Endodermal cell (in vitro differentiated cells): Measurements from ENCODE around the gene ZNF304. TPM values are rescaled to one million over a fixed set of nuclear protein-coding genes. Genes with fewer than 3 reads are reported as not detected.

ENCODE experiments used
- DNase-seq: peaks from one replicate; pipeline ENCODE4 v3.0.0-alpha.2; 2017
- H3K27ac ChIP-seq: 2 replicates; pipeline ENCODE4 v1.5.1; 2013; ENCODE audit warnings: mild to moderate bottlenecking, low read depth, low read length, moderate library complexity
- H3K27me3 ChIP-seq: 2 replicates; pipeline ENCODE4 v1.6.1; 2013; ENCODE audit warnings: mild to moderate bottlenecking, low read length, moderate library complexity; ENCODE audit not compliant: insufficient read depth, control insufficient read depth, poor library complexity, severe bottlenecking
- H3K36me3 ChIP-seq: 2 replicates; pipeline ENCODE4 v1.7.0; 2013; ENCODE audit warnings: mild to moderate bottlenecking, low read length, moderate library complexity; ENCODE audit not compliant: control insufficient read depth, insufficient read depth
- H3K4me1 ChIP-seq: one replicate; pipeline ENCODE4 v1.7.0; 2013; ENCODE audit warnings: low read length; ENCODE audit not compliant: control insufficient read depth, insufficient read depth
- H3K4me3 ChIP-seq: 2 replicates; pipeline ENCODE4 v1.5.1; 2013; ENCODE audit warnings: mild to moderate bottlenecking, low read length, moderate library complexity
- H3K9ac ChIP-seq: 2 replicates; pipeline ENCODE4 v1.6.1; 2013; ENCODE audit warnings: mild to moderate bottlenecking, low read length, moderate library complexity; ENCODE audit not compliant: poor library complexity, severe bottlenecking; ENCODE audit errors: extremely low read depth
- H3K9me3 ChIP-seq: 2 replicates; pipeline ENCODE4 v1.6.1; 2013; ENCODE audit warnings: mild to moderate bottlenecking, low read length, moderate library complexity; ENCODE audit not compliant: control insufficient read depth
- H3K27ac Mint-ChIP-seq: 2 replicates; pipeline ENCODE4 v1.8.0; 2020; ENCODE audit warnings: mixed read lengths
- H3K27me3 Mint-ChIP-seq: 2 replicates; pipeline ENCODE4 v1.8.0; 2021; ENCODE audit warnings: mild to moderate bottlenecking, mixed read lengths; ENCODE audit not compliant: insufficient read depth
- H3K36me3 Mint-ChIP-seq: 2 replicates; pipeline ENCODE4 v1.8.0; 2020; ENCODE audit warnings: low read depth, mixed read lengths
- H3K4me1 Mint-ChIP-seq: 2 replicates; pipeline ENCODE4 v1.8.0; 2020; ENCODE audit warnings: mixed read lengths
- H3K4me3 Mint-ChIP-seq: 2 replicates; pipeline ENCODE4 v1.8.0; 2020; ENCODE audit warnings: mild to moderate bottlenecking, moderate library complexity, mixed read lengths
- H3K9me3 Mint-ChIP-seq: 2 replicates; pipeline ENCODE4 v1.8.0; 2020; ENCODE audit warnings: mild to moderate bottlenecking, mixed read lengths
- WGBS, 2 experiments: methylation state at CpG; one replicate each; pipeline versions ENCODE4 v1.1.5 to v1.1.7; 2013; ENCODE audit warnings: missing lambda C conversion rate in 2 of 2, mixed read lengths in 1 of 2; ENCODE audit not compliant: insufficient coverage in 1 of 2, insufficient read length in 1 of 2; 5-methylcytosine and 5-hydroxymethylcytosine counted together
- total RNA-seq, 2 donors: library from RNA; stranded (reverse); fragmentation: NEBNext Ultra II Directional in 1 of 2; extraction: Animal tissue kit (Norgen Biotek cat#: 25700) in 1 of 2; gene quantifications; 2 replicates in 1 of 2; 3 replicates in 1 of 2; pipeline ENCODE4 v1.2.1, GENCODE V29; 2021
- TF ChIP-seq, protein P1 (sequence below): fragments of 200-600 bp; sonication (generic); conservative IDR thresholded peaks from 2 replicates; pipeline ENCODE4 v1.5.0; 2021; ENCODE audit warnings: antibody characterized with exemption, mild to moderate bottlenecking

Gene ZNF304
- total RNA-seq, 2 donors from 2014 or later = 11.6 to 12.3 TPM

DNA sequence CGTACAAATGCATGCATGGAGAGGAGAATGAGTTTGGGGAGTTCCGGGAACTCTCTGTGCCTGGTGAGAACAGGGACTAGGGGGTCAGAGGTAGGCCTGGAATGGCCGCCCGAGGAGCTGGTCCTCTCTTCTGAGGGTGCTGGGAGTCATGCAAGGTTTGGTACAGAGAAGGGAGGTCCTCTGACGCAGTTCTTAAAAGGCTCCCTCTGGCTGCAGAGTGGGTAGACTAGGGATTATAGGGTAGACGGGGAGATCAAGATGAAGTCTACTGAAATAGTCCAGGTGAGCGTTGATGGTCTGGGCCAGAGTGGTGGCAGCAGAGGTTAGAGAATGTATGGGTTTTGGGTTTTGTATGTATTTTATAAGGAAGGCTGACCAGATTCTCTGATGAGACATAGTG, 796 bp downstream of the ZNF304 start:
- TF ChIP-seq, protein P1, sequence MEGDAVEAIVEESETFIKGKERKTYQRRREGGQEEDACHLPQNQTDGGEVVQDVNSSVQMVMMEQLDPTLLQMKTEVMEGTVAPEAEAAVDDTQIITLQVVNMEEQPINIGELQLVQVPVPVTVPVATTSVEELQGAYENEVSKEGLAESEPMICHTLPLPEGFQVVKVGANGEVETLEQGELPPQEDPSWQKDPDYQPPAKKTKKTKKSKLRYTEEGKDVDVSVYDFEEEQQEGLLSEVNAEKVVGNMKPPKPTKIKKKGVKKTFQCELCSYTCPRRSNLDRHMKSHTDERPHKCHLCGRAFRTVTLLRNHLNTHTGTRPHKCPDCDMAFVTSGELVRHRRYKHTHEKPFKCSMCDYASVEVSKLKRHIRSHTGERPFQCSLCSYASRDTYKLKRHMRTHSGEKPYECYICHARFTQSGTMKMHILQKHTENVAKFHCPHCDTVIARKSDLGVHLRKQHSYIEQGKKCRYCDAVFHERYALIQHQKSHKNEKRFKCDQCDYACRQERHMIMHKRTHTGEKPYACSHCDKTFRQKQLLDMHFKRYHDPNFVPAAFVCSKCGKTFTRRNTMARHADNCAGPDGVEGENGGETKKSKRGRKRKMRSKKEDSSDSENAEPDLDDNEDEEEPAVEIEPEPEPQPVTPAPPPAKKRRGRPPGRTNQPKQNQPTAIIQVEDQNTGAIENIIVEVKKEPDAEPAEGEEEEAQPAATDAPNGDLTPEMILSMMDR = peak; percentile 16
- WGBS, 2 experiments = 24% methylated on average over 7 of the region's 7 CpGs; no CpG with 5 or more reads in 1 of the 2 experiments
- peaks cover 16% of the 10 kb centered on the region for H3K4me1 Mint-ChIP-seq
- H3K36me3 Mint-ChIP-seq = peaks cover 42% of the 10 kb centered on the region
- H3K4me3 Mint-ChIP-seq = peak overlapping the region; percentile 98
- DNase-seq = no peak
- H3K9me3 ChIP-seq = no peaks in the 10 kb centered on the region
- H3K27ac ChIP-seq = peak overlapping the region; percentile 63
- peaks cover 9% of the 10 kb centered on the region for H3K9me3 Mint-ChIP-seq
- H3K9ac ChIP-seq = peak overlapping the region; percentile 87
- peak overlapping the region; percentile 95 for H3K4me3 ChIP-seq
- H3K27ac Mint-ChIP-seq = peak overlapping the region; percentile 97
- peaks cover 33% of the 10 kb centered on the region for H3K36me3 ChIP-seq
- H3K4me1 ChIP-seq = no peaks in the 10 kb centered on the region
- H3K27me3 ChIP-seq = peaks cover 6% of the 10 kb centered on the region
- H3K27me3 Mint-ChIP-seq = peaks cover 9% of the 10 kb centered on the region

DNA sequence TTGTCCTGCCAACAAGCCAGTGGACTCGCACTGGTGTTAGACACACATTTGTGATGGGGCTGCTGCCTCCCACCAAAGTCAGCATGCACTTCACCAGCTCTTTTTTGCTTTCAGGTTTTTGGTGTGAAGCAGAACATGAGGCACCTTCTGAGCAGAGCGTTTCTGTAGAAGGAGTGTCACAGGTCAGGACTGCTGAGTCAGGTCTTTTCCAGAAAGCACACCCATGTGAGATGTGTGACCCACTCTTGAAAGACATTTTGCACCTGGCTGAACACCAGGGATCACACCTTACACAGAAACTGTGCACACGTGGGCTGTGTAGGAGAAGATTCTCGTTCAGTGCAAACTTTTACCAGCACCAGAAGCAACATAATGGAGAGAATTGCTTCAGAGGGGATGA, 4.8 kb downstream of the ZNF304 start:
- peaks cover 61% of the 10 kb centered on the region for H3K36me3 ChIP-seq
- H3K9me3 ChIP-seq = no peaks in the 10 kb centered on the region
- no peak for DNase-seq
- WGBS, 2 experiments = 90 to 100% methylated on average over 3 to 4 of the region's 4 CpGs
- H3K4me1 Mint-ChIP-seq = peaks cover 11% of the 10 kb centered on the region
- no peak overlapping the region for H3K9ac ChIP-seq
- TF ChIP-seq, protein P1 = no peak
- no peaks in the 10 kb centered on the region for H3K27me3 ChIP-seq
- H3K9me3 Mint-ChIP-seq = peaks cover 16% of the 10 kb centered on the region
- no peak overlapping the region for H3K4me3 ChIP-seq
- H3K27ac ChIP-seq = no peak overlapping the region
- no peak overlapping the region for H3K27ac Mint-ChIP-seq
- H3K27me3 Mint-ChIP-seq = no peaks in the 10 kb centered on the region
- no peaks in the 10 kb centered on the region for H3K4me1 ChIP-seq
- H3K36me3 Mint-ChIP-seq = peaks cover 70% of the 10 kb centered on the region
- H3K4me3 Mint-ChIP-seq = no peak overlapping the region

DNA sequence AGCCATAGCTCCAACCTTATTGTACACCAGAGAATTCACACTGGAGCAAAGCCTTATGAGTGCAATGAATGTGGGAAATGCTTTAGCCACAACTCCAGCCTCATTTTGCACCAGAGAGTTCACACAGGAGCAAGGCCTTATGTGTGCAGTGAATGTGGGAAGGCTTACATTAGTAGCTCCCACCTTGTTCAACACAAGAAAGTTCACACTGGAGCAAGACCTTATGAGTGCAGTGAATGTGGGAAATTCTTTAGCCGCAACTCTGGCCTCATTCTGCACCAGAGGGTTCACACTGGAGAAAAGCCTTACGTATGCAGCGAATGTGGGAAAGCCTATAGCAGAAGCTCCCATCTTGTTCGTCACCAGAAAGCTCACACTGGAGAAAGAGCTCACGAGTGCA, 6.3 kb downstream of the ZNF304 start:
- H3K36me3 Mint-ChIP-seq = peaks cover 69% of the 10 kb centered on the region
- Histone ChIP-seq H3K27me3 (no peaks in the 10 kb centered on the region), H3K9ac (no peak overlapping the region), H3K9me3 (no peaks in the 10 kb centered on the region), H3K27ac (no peak overlapping the region), H3K36me3 (peaks cover 61% of the 10 kb centered on the region), H3K4me3 (no peak overlapping the region), H3K4me1 (no peaks in the 10 kb centered on the region)
- no peaks in the 10 kb centered on the region for H3K27me3 Mint-ChIP-seq
- no peak for DNase-seq
- TF ChIP-seq, protein P1 = no peak
- WGBS, 2 experiments = 94 to 98% methylated on average over 5 of the region's 5 CpGs
- H3K27ac Mint-ChIP-seq = no peak overlapping the region
- no peak overlapping the region for H3K4me3 Mint-ChIP-seq
- H3K9me3 Mint-ChIP-seq = peaks cover 16% of the 10 kb centered on the region
- peaks cover 2% of the 10 kb centered on the region for H3K4me1 Mint-ChIP-seq
